ENCODE data around the gene SACM1L.

SACM1L gene, protein sequence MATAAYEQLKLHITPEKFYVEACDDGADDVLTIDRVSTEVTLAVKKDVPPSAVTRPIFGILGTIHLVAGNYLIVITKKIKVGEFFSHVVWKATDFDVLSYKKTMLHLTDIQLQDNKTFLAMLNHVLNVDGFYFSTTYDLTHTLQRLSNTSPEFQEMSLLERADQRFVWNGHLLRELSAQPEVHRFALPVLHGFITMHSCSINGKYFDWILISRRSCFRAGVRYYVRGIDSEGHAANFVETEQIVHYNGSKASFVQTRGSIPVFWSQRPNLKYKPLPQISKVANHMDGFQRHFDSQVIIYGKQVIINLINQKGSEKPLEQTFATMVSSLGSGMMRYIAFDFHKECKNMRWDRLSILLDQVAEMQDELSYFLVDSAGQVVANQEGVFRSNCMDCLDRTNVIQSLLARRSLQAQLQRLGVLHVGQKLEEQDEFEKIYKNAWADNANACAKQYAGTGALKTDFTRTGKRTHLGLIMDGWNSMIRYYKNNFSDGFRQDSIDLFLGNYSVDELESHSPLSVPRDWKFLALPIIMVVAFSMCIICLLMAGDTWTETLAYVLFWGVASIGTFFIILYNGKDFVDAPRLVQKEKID

DNA sequence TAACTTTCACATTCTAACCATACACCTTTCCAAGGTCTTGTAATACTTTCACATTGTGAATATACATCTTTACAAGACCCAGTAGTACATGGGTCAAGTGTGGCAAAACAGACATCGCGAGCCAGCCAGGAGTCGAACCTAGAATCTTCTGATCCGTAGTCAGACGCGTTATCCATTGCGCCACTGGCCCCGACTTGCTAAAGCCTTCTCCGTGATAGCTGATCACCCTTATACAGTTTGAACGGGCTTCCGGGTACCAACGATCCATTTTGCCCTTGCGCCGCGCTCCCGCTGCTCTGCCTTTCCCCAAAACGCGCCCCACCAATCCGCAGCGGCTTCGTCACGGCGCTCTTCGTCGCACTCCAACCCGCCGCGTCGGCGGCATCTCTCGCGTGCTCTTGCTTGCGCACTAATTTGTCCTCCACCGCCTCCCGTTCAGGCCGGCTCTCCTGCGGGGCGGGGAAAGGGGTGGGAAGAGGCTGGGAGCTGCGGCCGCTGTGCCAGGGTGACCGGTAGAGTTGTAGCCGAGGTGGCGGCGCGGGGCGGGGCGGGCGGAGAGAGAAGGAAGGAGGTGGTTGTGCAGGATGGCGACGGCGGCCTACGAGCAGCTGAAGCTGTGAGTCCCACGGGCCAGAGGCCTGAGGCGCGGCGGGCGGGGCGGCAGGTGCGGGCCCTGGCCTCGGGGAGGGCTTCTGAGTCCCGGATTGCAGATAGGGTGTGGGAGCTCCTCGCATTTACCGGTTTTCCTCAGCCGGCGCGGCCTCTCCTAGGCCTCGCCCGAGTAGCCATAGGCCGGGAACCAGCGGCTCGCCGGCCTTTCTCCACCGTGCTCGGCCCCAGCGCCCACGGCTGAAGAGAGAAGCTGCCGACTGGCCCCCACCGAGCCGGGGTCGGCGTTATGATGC is at the start of gene SACM1L:
Gene SACM1L (plus strand): TSS at position 515 of the 905 bp plus-strand sequence. CDS start 70 bp downstream, at position 585.
- peak; percentile 93 for DNase-seq (ENCODE audit: low read depth)

DNA sequence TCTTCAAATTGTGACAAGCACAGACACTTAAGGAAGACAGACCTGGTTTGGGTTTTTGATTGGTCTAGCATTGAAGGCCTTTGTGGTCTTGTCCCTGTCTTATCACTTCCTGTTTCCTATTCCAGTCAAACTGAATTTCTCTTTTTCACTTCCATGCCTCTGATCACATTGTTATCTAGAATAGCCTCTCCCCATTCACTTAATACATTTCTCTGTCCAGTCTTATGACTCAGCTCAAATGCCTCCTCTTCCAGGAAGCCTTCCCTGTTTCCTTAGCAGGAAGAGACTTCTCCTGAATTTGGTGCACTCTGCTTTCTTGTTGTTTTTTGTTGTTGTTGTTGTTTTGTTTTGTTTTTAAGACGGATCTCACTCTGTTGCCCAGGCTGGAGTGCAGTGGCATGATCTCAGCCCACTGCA is 49.1 kb upstream of the SACM1L start:
- DNase-seq (ENCODE audit: low read depth), result no peak

DNA sequence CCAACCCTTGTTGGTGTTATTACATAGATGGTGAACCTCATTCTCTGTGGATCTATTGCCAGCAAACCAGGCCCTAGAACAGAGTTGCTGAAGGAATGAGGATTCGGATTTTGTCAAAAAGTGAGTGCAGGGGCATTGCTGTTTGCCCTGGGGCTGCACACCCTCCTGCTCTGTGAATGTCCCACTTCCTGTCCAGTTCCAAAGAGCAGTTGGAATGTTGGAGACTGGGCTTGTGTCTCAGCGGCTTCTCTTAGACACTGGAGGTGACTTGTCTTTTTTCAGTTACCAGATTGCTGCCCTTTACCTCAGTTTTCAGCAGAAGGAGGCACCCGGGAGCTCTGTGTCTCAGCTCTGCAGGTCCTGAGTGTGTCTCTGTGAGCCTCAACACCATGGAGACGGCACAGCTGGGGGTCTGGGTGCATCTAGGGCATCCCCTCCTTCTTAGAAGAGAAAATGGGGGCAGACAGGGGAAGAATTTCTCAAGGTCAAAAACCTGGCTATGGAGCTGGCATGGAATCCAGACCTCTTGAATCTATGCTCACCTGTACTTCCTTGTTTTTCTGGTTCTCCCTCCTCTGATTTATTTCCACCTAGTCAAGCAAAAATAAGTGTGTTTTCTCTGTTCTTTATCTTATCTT is 48.4 kb upstream of the SACM1L start:
- no peak for DNase-seq (ENCODE audit: low read depth)

GRCh38 chr3:45641756-45642155 is 47.4 kb upstream of the SACM1L start:
- no peak for DNase-seq (ENCODE audit: low read depth)

- no peak for DNase-seq (ENCODE audit: low read depth)
Measured at GRCh38 chr3:45642731-45643152, 46.5 kb upstream of the SACM1L start.

- no peak for DNase-seq (ENCODE audit: low read depth)
Measured at GRCh38 chr3:45644063-45644790, 45.0 kb upstream of the SACM1L start.

DNA sequence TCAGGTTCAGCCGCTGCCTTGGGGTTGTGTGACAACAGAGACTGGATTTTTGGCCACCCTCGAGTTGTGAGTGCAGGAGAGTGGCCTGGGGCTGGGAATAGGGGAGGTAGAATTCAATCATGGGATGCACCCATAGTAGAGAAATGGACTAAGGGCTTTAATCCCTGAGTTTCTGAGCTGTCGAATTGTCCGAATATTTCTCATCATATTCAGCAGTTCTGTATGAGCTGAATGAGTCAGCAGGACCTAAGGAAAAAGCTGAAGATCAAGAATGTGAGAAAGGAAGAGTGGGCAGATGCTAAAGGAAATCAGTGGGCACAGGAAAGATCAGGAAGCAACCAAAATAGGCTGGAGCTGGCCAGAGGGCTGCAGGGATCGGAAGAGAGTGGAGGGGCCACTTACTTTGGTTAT is 44.4 kb upstream of the SACM1L start:
- no peak for DNase-seq (ENCODE audit: low read depth)

DNA sequence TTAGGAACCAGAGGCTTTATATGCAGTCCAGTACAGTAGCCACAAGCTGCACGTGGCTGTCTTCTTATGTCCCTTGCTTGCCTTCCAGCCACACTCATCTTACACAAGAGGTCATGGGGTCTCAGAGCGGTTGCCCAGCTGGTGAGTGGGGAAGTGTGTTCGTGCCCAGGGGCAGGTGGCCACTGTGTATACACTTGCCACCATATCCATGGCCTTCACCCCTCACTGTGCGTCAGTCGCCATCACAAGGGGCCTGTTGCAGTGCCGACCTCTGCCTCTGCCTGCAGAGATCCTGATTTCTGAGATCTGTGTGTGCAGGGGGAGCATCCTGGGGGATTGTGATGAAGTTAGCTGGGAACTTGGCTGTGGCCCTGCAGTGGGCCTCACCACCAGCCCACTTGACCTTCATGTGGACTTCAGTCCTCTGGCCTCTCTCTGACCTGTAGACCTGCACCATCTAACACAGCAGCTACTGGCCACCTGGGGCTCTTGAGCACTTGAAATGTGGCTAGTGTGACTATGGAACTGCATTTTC is 43.1 kb upstream of the SACM1L start:
- no peak for DNase-seq (ENCODE audit: low read depth)

- no peak for DNase-seq (ENCODE audit: low read depth)
Measured at GRCh38 chr3:45647148-45647619, 42.0 kb upstream of the SACM1L start.

DNA sequence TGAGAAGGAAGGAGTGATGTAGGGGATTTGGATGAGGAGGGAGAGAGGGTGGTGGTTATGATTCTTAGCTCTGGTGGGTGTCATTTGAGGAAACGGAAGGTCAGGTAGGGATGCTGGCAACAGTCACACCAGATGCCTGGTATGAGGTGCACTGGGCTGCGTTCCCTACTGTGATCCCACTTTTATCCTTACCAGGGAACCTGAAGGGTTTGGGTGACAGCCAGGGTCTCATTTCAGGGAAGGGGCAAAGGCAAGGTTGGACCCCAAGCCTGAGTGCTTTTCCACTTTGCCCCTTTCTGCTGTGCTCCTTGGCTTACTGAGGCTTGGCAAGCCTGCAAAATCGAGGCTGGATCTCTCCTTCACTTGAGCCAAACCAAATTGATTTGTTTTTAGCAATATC is 36.0 kb upstream of the SACM1L start:
- no peak for DNase-seq (ENCODE audit: low read depth)

GRCh38 chr3:45654397-45654944 is 34.7 kb upstream of the SACM1L start:
- DNase-seq (ENCODE audit: low read depth), result no peak

DNA sequence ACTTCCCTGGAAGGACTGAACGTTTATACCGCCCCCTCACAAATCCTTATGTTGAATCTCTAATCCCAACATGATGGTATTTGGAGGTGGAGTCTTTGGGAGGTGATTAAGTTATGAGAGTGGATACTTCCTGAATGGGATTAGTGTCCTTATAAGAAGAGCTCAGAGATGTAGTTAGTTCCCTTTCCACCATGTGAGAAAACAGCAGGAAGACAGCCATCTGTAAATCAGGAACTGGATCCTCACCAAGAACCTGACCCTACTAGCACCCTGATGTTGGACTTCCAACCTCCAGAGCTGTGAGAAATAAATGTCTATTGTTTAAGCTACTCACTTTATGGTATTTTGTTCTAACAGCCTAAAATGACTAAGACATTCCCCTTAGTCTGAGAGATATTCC is 33.3 kb upstream of the SACM1L start:
- no peak for DNase-seq (ENCODE audit: low read depth)

- DNase-seq (ENCODE audit: low read depth), result peak; percentile 76
Measured at GRCh38 chr3:45656575-45657363, 32.4 kb upstream of the SACM1L start.

GRCh38 chr3:45657853-45658252 is 31.3 kb upstream of the SACM1L start:
- DNase-seq (ENCODE audit: low read depth), result no peak

- DNase-seq (ENCODE audit: low read depth), result peak; percentile 21
Measured at GRCh38 chr3:45659661-45660566, 29.3 kb upstream of the SACM1L start.

GRCh38 chr3:45660567-45660901 is 28.7 kb upstream of the SACM1L start:
- DNase-seq (ENCODE audit: low read depth), result no peak

GRCh38 chr3:45664578-45664977 is 24.6 kb upstream of the SACM1L start:
- peak; percentile 58 for DNase-seq (ENCODE audit: low read depth)

GRCh38 chr3:45665101-45665572 is 24.1 kb upstream of the SACM1L start:
- peak; percentile 31 for DNase-seq (ENCODE audit: low read depth)
